Fibroblast of villous mesenchyme (primary cell): ENCODE data around the gene NDST1. TPM values are rescaled to one million over a fixed set of nuclear protein-coding genes. Genes with fewer than 3 reads are reported as not detected.

Experiments used
- DNase-seq: peaks from one replicate; pipeline ENCODE4 v3.0.0-alpha.2; 2010; ENCODE audit warnings: low read depth
- H3K4me3 ChIP-seq: 2 replicates; pipeline ENCODE4 v1.5.1; 2011; ENCODE audit warnings: low read depth, mild to moderate bottlenecking, low read length
- CTCF ChIP-seq: IDR thresholded peaks from 2 replicates; pipeline ENCODE4 v1.5.1; 2012; ENCODE audit warnings: low read depth, mild to moderate bottlenecking, low read length; ENCODE audit not compliant: insufficient read depth
- total RNA-seq: library from RNA; depleted of rRNA; stranded (reverse); fragments of >200 nt; gene quantifications from 2 replicates; pipeline ENCODE4 v1.2.3, GENCODE V29; 2012

The NDST1 gene
- total RNA-seq, 1 donor: 87.2 TPM

DNA sequence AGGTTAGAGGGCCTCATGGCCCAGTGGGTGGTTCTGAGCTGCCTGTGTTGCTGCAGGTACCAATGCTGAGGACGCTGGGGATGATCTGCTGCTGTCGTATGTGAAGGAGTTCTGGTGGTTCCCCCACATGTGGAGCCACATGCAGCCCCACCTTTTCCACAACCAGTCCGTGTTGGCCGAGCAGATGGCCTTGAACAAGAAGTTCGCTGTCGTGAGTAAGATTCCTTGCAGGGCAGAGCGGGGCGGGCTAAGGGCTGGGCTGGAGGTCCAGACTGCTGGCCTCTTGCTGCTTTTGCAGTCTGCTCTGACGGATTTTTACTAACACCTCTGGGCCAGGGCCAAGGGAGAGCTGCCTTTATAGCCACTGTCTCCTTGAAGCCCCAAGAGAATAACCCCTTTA lies 26.9 kb downstream of the NDST1 start:
- no peak overlapping the region for H3K4me3 ChIP-seq
- no peak for TF ChIP-seq CTCF
- no peak for DNase-seq

DNA sequence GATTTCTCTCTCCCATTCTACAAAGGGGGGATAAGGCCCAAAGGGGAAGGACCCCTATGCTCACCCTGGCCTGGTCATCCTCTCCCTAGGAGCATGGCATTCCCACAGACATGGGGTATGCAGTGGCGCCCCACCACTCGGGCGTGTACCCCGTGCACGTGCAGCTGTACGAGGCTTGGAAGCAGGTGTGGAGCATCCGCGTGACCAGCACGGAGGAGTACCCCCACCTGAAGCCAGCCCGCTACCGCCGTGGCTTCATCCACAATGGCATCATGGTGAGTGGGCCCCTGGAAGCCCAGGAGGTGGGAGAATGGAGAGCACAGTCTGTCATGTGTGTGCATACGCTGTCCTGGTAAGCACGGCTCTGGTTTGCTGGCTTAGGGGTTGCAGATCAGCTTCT lies 27.7 kb downstream of the NDST1 start:
- no peak for TF ChIP-seq CTCF
- no peak overlapping the region for H3K4me3 ChIP-seq
- no peak for DNase-seq

DNA sequence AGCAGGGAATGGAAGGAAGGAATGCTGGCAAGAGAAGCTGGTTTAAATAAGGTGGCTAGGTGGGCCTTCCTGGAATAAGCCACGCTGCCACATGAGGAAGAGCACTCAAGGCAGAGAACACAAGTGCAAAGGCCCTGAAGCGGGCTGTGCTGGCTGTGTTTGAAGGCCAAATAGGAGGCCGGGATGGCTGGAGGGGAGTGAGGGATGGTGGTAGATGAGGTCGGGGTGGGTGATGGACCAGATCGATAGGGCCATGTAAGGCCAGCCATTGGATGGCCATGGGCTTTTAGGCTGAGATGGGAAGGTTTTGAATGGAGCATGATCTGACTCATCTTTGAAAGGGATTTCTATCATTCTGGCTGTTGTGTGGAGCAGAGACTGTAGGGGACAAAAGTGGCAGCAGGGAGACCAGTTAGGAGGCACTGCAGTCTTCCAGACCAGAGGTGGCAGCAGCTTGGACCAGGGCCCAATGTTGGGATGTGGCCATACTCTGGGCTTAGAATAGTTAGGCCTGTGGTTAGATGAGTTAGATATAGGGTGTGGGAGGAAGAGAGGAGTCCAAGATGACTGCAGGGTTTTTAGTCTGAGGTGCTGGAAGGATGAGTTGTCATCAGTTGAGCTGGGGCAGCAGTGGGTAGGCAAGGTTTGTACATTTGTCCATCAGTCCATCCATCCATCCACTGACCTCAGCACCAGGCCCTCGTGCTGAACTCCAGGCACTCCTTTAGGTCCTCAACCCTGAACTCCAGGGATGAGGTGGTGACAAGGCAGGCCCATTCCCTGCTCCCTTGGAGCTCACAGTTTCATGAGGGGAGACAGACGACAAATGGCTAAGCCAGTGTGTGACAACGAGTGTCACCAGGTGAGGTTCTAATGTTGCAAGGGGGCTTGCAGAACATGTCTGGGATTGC lies 30.3 kb downstream of the NDST1 start:
- TF ChIP-seq CTCF: no peak
- DNase-seq: peak; percentile 44
- H3K4me3 ChIP-seq: no peak overlapping the region

- TF ChIP-seq CTCF: no peak
- no peak for DNase-seq
Observed at GRCh38 chr5:150539206-150539605, 31.3 kb downstream of the NDST1 start.

GRCh38 chr5:150540042-150540441 lies 32.1 kb downstream of the NDST1 start:
- no peak for TF ChIP-seq CTCF
- no peak for DNase-seq

More at GRCh38 chr5:150539206-150539605, 31.3 kb downstream of the NDST1 start:
- no peak overlapping the region for H3K4me3 ChIP-seq

GRCh38 chr5:150540615-150541396 lies 32.9 kb downstream of the NDST1 start:
- H3K4me3 ChIP-seq: no peak overlapping the region
- peak; percentile 97 for DNase-seq
- no peak for TF ChIP-seq CTCF

More at GRCh38 chr5:150540042-150540441, 32.1 kb downstream of the NDST1 start:
- H3K4me3 ChIP-seq: no peak overlapping the region
